Pulmonary artery endothelial cell (primary cell): ENCODE measurements around the gene HMCN1. TPM values are rescaled to one million over a fixed set of nuclear protein-coding genes. Genes with fewer than 3 reads are reported as not detected.

Experiments
- DNase-seq: peaks from one replicate; pipeline ENCODE4 v3.0.0-alpha.2; 2011; ENCODE audit warnings: low read depth, low spot score
- total RNA-seq: library from RNA; depleted of rRNA; stranded (reverse); fragments of >200 nt; gene quantifications from 2 replicates; pipeline ENCODE4 v1.2.3, GENCODE V29; 2014

HMCN1 gene
- total RNA-seq, 1 donor from 2014 or later: 10.8 TPM

- DNase-seq: no peak
These were observed 280.3 kb downstream of the HMCN1 start for GRCh38 chr1:186014370-186015037.

GRCh38 chr1:186016856-186017255 lies 282.7 kb downstream of the HMCN1 start:
- DNase-seq: no peak

- no peak for DNase-seq
These were observed 288.0 kb downstream of the HMCN1 start for GRCh38 chr1:186022184-186022583.

- DNase-seq: no peak
These were observed 292.8 kb downstream of the HMCN1 start for GRCh38 chr1:186026946-186027345.

GRCh38 chr1:186027621-186028020 lies 293.4 kb downstream of the HMCN1 start:
- no peak for DNase-seq

GRCh38 chr1:186030453-186030852 lies 296.3 kb downstream of the HMCN1 start:
- DNase-seq: no peak

- no peak for DNase-seq
These were observed 299.7 kb downstream of the HMCN1 start for GRCh38 chr1:186033847-186034271.

GRCh38 chr1:186042230-186042629 lies 308.0 kb downstream of the HMCN1 start:
- no peak for DNase-seq

GRCh38 chr1:186043296-186043695 lies 309.1 kb downstream of the HMCN1 start:
- DNase-seq: no peak

GRCh38 chr1:186044079-186044685 lies 310.0 kb downstream of the HMCN1 start:
- DNase-seq: no peak

- DNase-seq: no peak
These were observed 312.4 kb downstream of the HMCN1 start for GRCh38 chr1:186046437-186047211.

DNA sequence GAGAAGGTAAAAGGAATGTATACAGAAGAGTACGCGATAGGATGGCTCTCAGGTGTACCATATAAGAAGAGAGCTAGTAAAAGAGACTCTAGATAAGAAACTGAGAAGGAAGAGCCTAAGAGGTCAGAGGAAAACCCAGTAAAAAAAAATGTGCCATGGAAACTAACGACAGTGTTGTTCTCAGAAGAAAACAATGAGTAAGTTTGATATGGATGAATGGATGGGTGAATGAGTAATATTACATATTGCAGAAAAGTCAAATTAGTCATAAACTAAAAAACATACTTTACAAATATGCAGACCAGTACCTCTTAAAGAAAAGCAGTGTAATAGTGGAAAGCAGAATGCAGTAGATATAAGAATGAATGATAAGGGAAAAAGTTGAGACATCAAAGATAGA lies 316.2 kb downstream of the HMCN1 start:
- DNase-seq: peak; percentile 17

- DNase-seq: no peak
These were observed 319.8 kb downstream of the HMCN1 start for GRCh38 chr1:186054003-186054402.

GRCh38 chr1:186054932-186055331 lies 320.7 kb downstream of the HMCN1 start:
- DNase-seq: no peak

- DNase-seq: no peak
These were observed 321.7 kb downstream of the HMCN1 start for GRCh38 chr1:186055846-186056245.

DNA sequence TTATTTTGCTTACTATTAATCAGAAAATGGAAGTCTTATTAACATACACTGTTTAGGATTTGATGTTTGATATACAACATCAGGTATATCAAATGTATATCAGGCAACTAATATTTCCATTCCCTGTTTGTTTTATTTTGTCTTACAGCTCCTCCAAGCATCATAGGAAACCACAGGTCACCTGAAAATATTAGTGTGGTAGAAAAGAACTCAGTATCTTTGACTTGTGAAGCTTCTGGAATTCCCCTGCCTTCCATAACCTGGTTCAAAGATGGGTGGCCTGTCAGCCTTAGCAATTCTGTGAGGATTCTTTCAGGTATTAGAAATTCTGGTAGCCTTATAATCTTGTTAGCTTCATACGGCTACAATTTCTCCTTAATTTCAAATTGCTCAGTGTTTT lies 322.9 kb downstream of the HMCN1 start:
- DNase-seq: no peak

GRCh38 chr1:186059311-186059710 lies 325.1 kb downstream of the HMCN1 start:
- no peak for DNase-seq

- DNase-seq: no peak
These were observed 325.6 kb downstream of the HMCN1 start for GRCh38 chr1:186059752-186060151.

- no peak for DNase-seq
These were observed 326.0 kb downstream of the HMCN1 start for GRCh38 chr1:186060226-186060625.

DNA sequence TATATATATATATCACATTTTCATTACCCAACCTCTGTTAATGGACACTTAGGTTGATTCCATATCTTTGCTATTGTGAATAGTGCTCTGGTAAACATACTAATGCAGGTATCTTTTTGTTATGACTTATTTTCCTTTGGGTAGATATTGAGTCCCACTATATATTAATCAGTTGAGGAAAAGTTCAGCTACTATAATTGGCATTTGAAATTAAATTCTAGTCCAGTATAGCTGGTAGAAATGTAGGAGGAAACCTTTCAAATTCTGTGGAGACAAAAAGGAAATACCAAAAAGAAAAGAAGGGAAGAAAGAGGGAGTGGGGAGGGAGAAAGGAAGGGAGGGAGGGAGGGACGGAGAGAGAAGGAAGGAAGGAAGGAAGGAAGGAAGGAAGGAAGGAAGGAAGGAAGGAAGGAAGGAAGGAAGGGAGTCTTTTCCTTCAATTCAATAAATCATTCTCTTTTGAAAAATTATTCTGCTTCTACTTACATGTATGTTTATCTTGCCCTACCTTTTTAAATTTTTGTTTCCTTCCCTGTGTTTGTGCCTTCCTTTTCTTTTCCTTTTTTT lies 329.0 kb downstream of the HMCN1 start:
- no peak for DNase-seq

GRCh38 chr1:186066411-186066810 lies 332.2 kb downstream of the HMCN1 start:
- no peak for DNase-seq

- no peak for DNase-seq
These were observed 339.5 kb downstream of the HMCN1 start for GRCh38 chr1:186073697-186074096.
